ENCODE data around the gene CXXC5. TPM values are rescaled to one million over a fixed set of nuclear protein-coding genes. Genes with fewer than 3 reads are reported as not detected.

The CXXC5 gene
- total and polyA plus RNA-seq, 9 of the 15 experiments (the other 6 are each of a cell fraction or from before 2014, with no cell fraction given) = 1.9 to 123 (median 45.8) TPM

DNA sequence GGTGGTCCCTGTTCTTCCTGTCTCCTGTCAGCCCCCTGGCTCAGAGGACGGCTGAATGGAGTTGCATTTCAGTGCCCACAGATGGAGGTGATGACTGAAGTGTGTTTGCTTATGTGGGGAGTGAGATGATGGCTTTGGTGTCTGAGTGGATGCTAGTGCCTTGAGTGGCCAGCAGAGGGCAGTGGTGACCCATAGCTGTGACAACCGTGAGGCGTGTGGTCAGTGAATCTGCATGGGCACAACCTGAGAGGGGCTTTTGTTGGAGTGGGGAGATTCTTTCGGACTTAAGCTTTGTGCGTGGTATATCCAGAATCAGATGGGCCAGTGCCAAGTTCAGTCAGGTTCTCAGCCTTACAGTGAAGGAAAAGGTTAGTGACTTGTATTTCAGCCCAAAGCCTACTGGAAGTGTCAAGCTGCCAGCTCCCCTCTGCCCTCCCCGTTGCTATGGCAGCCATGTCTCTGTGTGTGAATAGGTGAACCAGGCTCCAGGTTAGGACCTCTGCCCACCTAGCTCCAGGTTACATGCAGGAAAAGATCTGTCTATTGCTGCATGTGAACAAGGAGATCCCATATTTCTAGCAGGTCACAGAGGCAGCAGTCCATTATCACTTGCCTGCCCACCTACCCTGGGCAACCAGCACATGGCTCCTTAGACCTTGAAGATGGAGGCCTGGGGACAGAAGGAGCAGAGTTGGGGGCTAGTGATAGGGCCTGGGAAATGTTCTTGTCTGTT, 14.7 kb upstream of the CXXC5 start (continued):
- TF ChIP-seq, protein P1, sequence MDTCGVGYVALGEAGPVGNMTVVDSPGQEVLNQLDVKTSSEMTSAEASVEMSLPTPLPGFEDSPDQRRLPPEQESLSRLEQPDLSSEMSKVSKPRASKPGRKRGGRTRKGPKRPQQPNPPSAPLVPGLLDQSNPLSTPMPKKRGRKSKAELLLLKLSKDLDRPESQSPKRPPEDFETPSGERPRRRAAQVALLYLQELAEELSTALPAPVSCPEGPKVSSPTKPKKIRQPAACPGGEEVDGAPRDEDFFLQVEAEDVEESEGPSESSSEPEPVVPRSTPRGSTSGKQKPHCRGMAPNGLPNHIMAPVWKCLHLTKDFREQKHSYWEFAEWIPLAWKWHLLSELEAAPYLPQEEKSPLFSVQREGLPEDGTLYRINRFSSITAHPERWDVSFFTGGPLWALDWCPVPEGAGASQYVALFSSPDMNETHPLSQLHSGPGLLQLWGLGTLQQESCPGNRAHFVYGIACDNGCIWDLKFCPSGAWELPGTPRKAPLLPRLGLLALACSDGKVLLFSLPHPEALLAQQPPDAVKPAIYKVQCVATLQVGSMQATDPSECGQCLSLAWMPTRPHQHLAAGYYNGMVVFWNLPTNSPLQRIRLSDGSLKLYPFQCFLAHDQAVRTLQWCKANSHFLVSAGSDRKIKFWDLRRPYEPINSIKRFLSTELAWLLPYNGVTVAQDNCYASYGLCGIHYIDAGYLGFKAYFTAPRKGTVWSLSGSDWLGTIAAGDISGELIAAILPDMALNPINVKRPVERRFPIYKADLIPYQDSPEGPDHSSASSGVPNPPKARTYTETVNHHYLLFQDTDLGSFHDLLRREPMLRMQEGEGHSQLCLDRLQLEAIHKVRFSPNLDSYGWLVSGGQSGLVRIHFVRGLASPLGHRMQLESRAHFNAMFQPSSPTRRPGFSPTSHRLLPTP (IDR thresholded peaks at IDR 0.05; ENCODE audit: borderline replicate concordance, extremely low read depth, insufficient read length) = no peak
- TF ChIP-seq ZNF354B (CRISPR knock-in tag; IDR thresholded peaks at IDR 0.05) (no peak), U2AF2 (optimal IDR thresholded peaks at IDR 0.05; ENCODE audit: low read depth, low read length) (no peak), E2F1 (CRISPR knock-in tag; IDR thresholded peaks at IDR 0.05) (no peak), NR4A1 (CRISPR knock-in tag; IDR thresholded peaks at IDR 0.05) (no peak), NR4A1 (tag; IDR thresholded peaks at IDR 0.05) (no peak), PURB (CRISPR knock-in tag; IDR thresholded peaks at IDR 0.05; ENCODE audit: low read depth) (no peak), CREBBP (IDR thresholded peaks at IDR 0.05; ENCODE audit: low read depth, low read length) (no peak), PYGO2 (tag; IDR thresholded peaks at IDR 0.05) (no peak), PATZ1 (CRISPR knock-in tag; IDR thresholded peaks at IDR 0.05; ENCODE audit: borderline replicate concordance) (no peak), ZFX (CRISPR knock-in tag; IDR thresholded peaks at IDR 0.05) (no peak)
- TF ChIP-seq, protein P2, sequence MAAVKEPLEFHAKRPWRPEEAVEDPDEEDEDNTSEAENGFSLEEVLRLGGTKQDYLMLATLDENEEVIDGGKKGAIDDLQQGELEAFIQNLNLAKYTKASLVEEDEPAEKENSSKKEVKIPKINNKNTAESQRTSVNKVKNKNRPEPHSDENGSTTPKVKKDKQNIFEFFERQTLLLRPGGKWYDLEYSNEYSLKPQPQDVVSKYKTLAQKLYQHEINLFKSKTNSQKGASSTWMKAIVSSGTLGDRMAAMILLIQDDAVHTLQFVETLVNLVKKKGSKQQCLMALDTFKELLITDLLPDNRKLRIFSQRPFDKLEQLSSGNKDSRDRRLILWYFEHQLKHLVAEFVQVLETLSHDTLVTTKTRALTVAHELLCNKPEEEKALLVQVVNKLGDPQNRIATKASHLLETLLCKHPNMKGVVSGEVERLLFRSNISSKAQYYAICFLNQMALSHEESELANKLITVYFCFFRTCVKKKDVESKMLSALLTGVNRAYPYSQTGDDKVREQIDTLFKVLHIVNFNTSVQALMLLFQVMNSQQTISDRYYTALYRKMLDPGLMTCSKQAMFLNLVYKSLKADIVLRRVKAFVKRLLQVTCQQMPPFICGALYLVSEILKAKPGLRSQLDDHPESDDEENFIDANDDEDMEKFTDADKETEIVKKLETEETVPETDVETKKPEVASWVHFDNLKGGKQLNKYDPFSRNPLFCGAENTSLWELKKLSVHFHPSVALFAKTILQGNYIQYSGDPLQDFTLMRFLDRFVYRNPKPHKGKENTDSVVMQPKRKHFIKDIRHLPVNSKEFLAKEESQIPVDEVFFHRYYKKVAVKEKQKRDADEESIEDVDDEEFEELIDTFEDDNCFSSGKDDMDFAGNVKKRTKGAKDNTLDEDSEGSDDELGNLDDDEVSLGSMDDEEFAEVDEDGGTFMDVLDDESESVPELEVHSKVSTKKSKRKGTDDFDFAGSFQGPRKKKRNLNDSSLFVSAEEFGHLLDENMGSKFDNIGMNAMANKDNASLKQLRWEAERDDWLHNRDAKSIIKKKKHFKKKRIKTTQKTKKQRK (IDR thresholded peaks at IDR 0.05; ENCODE audit: borderline replicate concordance, low read depth, low read length) = no peak
- TF ChIP-seq, protein P3, sequence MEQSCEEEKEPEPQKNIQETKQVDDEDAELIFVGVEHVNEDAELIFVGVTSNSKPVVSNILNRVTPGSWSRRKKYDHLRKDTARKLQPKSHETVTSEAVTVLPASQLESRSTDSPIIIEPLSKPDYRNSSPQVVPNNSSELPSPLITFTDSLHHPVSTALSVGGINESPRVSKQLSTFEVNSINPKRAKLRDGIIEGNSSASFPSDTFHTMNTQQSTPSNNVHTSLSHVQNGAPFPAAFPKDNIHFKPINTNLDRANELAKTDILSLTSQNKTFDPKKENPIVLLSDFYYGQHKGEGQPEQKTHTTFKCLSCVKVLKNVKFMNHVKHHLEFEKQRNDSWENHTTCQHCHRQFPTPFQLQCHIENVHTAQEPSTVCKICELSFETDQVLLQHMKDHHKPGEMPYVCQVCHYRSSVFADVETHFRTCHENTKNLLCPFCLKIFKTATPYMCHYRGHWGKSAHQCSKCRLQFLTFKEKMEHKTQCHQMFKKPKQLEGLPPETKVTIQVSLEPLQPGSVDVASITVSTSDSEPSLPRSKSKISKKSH (CRISPR knock-in tag; IDR thresholded peaks at IDR 0.05) = no peak

All from K562 (cell line).